ENCODE results near the gene ATP1B2.

Gene ATP1B2

GRCh38 chr17:7685533-7686221 lies 35.0 kb downstream of the ATP1B2 start:
- peak; percentile 89 for DNase-seq (ENCODE audit: low read depth)

GRCh38 chr17:7686222-7687071 lies 35.7 kb downstream of the ATP1B2 start:
- DNase-seq (ENCODE audit: low read depth): peak; percentile 60

GRCh38 chr17:7687072-7687907 lies 36.6 kb downstream of the ATP1B2 start, which contains the start of gene TP53:
Gene TP53, minus strand, starts transcription at chr17:7687490. Its CDS starts 10,896 bp downstream, at chr17:7676594.
- peak; percentile 91 for DNase-seq (ENCODE audit: low read depth)

- peak; percentile 98 for DNase-seq (ENCODE audit: low read depth)
Observed at GRCh38 chr17:7687908-7688807, 37.4 kb downstream of the ATP1B2 start, which contains the start of gene WRAP53. Gene WRAP53, plus strand, starts transcription at chr17:7688477. Its CDS starts 172 bp downstream, at chr17:7688649.

GRCh38 chr17:7688808-7689316 lies 38.1 kb downstream of the ATP1B2 start:
- DNase-seq (ENCODE audit: low read depth): no peak

- DNase-seq (ENCODE audit: low read depth): no peak
Observed at GRCh38 chr17:7695586-7695985, 44.9 kb downstream of the ATP1B2 start.

- DNase-seq (ENCODE audit: low read depth): no peak
Observed at GRCh38 chr17:7697828-7698588, 47.3 kb downstream of the ATP1B2 start.

- DNase-seq (ENCODE audit: low read depth): no peak
Observed at GRCh38 chr17:7700510-7700909, 49.8 kb downstream of the ATP1B2 start.

GRCh38 chr17:7701681-7702080 lies 51.0 kb downstream of the ATP1B2 start:
- no peak for DNase-seq (ENCODE audit: low read depth)

GRCh38 chr17:7702776-7703175 lies 52.0 kb downstream of the ATP1B2 start:
- DNase-seq (ENCODE audit: low read depth): no peak

- peak; percentile 63 for DNase-seq (ENCODE audit: low read depth)
Observed at GRCh38 chr17:7703584-7704479, 53.1 kb downstream of the ATP1B2 start.

GRCh38 chr17:7704601-7705268 lies 54.0 kb downstream of the ATP1B2 start, which contains the start of gene EFNB3:
Gene EFNB3, plus strand, starts transcription at chr17:7705202. Its CDS starts 397 bp downstream, at chr17:7705599.
- DNase-seq (ENCODE audit: low read depth): no peak

GRCh38 chr17:7705269-7706255 lies 54.8 kb downstream of the ATP1B2 start:
- DNase-seq (ENCODE audit: low read depth): no peak

- no peak for DNase-seq (ENCODE audit: low read depth)
Observed at GRCh38 chr17:7706631-7707354, 56.1 kb downstream of the ATP1B2 start.

Data from fibroblast of the conjunctiva (primary cell).